ENCODE measurements around the gene ALKBH7. TPM values are rescaled to one million over a fixed set of nuclear protein-coding genes. Genes with fewer than 3 reads are reported as not detected.

ALKBH7 gene
- total and polyA plus RNA-seq, 4 donors, result 29.9 to 99.7 (median 51.2) TPM

DNA sequence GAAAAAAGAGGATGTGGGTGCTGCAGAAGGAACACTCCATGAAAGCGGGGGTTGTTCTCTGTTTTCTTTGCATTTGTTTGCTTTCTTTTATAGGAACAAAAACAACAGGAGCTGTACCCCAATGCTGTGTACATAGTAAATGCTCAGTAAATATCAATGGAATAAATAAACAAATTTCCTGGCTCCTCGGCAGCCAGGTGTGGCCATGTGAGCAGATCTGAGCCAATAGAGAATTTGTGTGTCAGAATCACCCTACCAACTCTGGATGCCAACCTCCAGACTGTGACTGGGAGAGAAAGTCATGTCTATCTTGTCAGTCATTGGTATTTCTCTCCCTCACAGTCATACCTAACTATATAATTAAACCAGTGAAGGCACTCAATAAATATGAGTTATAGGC is 21.9 kb upstream of the ALKBH7 start:
- no peak overlapping the region for H3K27ac ChIP-seq (ENCODE audit: low read depth in 1 of 2, low read length in 2 of 2)
- no peak for DNase-seq (ENCODE audit: low spot score)
- peaks cover 0 to 2% (median 0%) of the 10 kb centered on the region in 4 donors for H3K36me3 ChIP-seq (ENCODE audit: control insufficient read depth in 4 of 4, insufficient read depth in 3 of 4, low read depth in 1 of 4, low read length in 3 of 4)
- 58% methylated on average over 2 of the region's 2 CpGs for WGBS
- no peak overlapping the region for H3K4me3 ChIP-seq (ENCODE audit: low read depth in 1 of 3, low read length in 3 of 3)
- H3K4me1 ChIP-seq (ENCODE audit: control insufficient read depth in 4 of 4, insufficient read depth in 4 of 4, low read length in 3 of 4), result no peaks in the 10 kb centered on the region
- no peak overlapping the region for H3K9ac ChIP-seq (ENCODE audit: low read depth in 1 of 2, low read length in 2 of 2)
- no peak for TF ChIP-seq GABPA (IDR thresholded peaks at IDR 0.05 in 1 of 2, conservative IDR thresholded peaks at IDR 0.05 in 1 of 2)
- TF ChIP-seq, protein P1, sequence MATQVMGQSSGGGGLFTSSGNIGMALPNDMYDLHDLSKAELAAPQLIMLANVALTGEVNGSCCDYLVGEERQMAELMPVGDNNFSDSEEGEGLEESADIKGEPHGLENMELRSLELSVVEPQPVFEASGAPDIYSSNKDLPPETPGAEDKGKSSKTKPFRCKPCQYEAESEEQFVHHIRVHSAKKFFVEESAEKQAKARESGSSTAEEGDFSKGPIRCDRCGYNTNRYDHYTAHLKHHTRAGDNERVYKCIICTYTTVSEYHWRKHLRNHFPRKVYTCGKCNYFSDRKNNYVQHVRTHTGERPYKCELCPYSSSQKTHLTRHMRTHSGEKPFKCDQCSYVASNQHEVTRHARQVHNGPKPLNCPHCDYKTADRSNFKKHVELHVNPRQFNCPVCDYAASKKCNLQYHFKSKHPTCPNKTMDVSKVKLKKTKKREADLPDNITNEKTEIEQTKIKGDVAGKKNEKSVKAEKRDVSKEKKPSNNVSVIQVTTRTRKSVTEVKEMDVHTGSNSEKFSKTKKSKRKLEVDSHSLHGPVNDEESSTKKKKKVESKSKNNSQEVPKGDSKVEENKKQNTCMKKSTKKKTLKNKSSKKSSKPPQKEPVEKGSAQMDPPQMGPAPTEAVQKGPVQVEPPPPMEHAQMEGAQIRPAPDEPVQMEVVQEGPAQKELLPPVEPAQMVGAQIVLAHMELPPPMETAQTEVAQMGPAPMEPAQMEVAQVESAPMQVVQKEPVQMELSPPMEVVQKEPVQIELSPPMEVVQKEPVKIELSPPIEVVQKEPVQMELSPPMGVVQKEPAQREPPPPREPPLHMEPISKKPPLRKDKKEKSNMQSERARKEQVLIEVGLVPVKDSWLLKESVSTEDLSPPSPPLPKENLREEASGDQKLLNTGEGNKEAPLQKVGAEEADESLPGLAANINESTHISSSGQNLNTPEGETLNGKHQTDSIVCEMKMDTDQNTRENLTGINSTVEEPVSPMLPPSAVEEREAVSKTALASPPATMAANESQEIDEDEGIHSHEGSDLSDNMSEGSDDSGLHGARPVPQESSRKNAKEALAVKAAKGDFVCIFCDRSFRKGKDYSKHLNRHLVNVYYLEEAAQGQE (IDR thresholded peaks at IDR 0.05), result no peak
- TF ChIP-seq YY1 (IDR thresholded peaks at IDR 0.05), result no peak
- no peak for TF ChIP-seq EGR1 (IDR thresholded peaks at IDR 0.05; ENCODE audit: low read depth in 2 of 2)
- TF ChIP-seq HNF4G (IDR thresholded peaks at IDR 0.05), result no peak
- TF ChIP-seq MAX (IDR thresholded peaks at IDR 0.05), result no peak
- no peak for TF ChIP-seq SP1 (IDR thresholded peaks at IDR 0.05)
- TF ChIP-seq FOXA2 (IDR thresholded peaks at IDR 0.05), result no peak
- H3K27me3 ChIP-seq (ENCODE audit: control insufficient read depth in 4 of 4, insufficient read depth in 4 of 4, low read length in 3 of 4), result no peaks in the 10 kb centered on the region
- H3K9me3 ChIP-seq (ENCODE audit: control insufficient read depth in 4 of 4, low read length in 3 of 4), result no peaks in the 10 kb centered on the region

GRCh38 chr19:6352381-6353165 is 20.0 kb upstream of the ALKBH7 start:
- no peaks in the 10 kb centered on the region for H3K27me3 ChIP-seq (ENCODE audit: control insufficient read depth in 4 of 4, insufficient read depth in 4 of 4, low read length in 3 of 4)
- H3K27ac ChIP-seq (ENCODE audit: low read depth in 1 of 2, low read length in 2 of 2), result no peak overlapping the region
- H3K4me1 ChIP-seq (ENCODE audit: control insufficient read depth in 4 of 4, insufficient read depth in 4 of 4, low read length in 3 of 4), result no peaks in the 10 kb centered on the region
- no peak overlapping the region for H3K4me3 ChIP-seq (ENCODE audit: low read depth in 1 of 3, low read length in 3 of 3)
- H3K36me3 ChIP-seq (ENCODE audit: control insufficient read depth in 4 of 4, insufficient read depth in 3 of 4, low read depth in 1 of 4, low read length in 3 of 4), result peaks cover 0 to 2% (median 0%) of the 10 kb centered on the region in 4 donors
- TF ChIP-seq, protein P1 (IDR thresholded peaks at IDR 0.05), result no peak
- no peak for TF ChIP-seq TAF1 (conservative IDR thresholded peaks at IDR 0.05)
- no peak overlapping the region for H3K9ac ChIP-seq (ENCODE audit: low read depth in 1 of 2, low read length in 2 of 2)
- DNase-seq (ENCODE audit: low spot score), result no peak
- 95% methylated on average over 2 of the region's 2 CpGs for WGBS
- H3K9me3 ChIP-seq (ENCODE audit: control insufficient read depth in 4 of 4, low read length in 3 of 4), result no peaks in the 10 kb centered on the region
